ENCODE data around the gene FGGY. TPM values are rescaled to one million over a fixed set of nuclear protein-coding genes. Genes with fewer than 3 reads are reported as not detected.

Gene FGGY
- total and polyA plus RNA-seq, 8 donors, result 6.2 to 27.0 (median 16.0) TPM

DNA sequence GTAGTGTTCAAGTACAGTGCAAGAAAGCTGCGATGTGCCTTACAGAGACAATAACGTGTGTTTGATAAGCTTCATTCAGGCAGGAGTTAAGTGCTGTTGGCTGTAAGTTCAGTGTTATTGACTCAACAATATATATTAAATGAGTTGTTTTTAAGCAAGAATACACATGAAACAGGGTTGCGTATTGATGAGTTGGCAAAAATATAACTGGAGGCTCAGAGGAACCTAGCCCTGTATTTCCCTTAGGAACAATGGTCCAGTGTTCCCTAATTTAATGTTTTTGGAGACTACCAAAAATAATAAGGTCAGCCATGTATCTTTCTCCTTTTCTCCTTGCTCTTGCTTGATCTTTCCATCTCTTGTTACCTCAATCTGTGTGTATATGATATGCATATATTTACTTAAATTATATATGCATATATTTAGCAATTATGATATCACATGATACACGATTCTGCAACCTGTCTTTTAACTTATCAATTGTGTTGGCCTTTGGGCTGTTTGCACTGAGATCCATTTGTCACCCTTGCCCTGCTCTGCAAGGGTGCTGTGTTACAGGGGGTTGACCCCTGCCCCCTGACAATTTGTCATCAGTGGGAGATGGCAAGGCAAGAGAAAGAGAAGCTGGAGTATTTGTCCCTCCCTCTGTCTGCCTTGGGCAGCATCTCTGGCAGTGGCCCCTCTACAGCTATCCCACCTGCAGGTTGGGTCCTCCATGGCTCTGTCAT, 109.7 kb downstream of the FGGY start:
- peaks cover 0 to 9% (median 0%) of the 10 kb centered on the region in 3 donors for H3K4me1 ChIP-seq
- no peak overlapping the region for H3K27ac ChIP-seq
- no peaks in the 10 kb centered on the region for H3K9me3 ChIP-seq
- H3K4me3 ChIP-seq, result no peak overlapping the region
- TF ChIP-seq, protein P1, sequence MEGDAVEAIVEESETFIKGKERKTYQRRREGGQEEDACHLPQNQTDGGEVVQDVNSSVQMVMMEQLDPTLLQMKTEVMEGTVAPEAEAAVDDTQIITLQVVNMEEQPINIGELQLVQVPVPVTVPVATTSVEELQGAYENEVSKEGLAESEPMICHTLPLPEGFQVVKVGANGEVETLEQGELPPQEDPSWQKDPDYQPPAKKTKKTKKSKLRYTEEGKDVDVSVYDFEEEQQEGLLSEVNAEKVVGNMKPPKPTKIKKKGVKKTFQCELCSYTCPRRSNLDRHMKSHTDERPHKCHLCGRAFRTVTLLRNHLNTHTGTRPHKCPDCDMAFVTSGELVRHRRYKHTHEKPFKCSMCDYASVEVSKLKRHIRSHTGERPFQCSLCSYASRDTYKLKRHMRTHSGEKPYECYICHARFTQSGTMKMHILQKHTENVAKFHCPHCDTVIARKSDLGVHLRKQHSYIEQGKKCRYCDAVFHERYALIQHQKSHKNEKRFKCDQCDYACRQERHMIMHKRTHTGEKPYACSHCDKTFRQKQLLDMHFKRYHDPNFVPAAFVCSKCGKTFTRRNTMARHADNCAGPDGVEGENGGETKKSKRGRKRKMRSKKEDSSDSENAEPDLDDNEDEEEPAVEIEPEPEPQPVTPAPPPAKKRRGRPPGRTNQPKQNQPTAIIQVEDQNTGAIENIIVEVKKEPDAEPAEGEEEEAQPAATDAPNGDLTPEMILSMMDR (IDR thresholded peaks at IDR 0.05), result no peak
- intact Hi-C loops (cut with DNase I), result no loop called here
- 93 to 96% methylated on average over 4 of the region's 4 CpGs for WGBS, 2 donors
- no peaks in the 10 kb centered on the region for H3K27me3 ChIP-seq
- ATAC-seq (no peak), DNase-seq (no peak), FAIRE-seq (no peak)
- no peaks in the 10 kb centered on the region for H3K36me3 ChIP-seq

DNA sequence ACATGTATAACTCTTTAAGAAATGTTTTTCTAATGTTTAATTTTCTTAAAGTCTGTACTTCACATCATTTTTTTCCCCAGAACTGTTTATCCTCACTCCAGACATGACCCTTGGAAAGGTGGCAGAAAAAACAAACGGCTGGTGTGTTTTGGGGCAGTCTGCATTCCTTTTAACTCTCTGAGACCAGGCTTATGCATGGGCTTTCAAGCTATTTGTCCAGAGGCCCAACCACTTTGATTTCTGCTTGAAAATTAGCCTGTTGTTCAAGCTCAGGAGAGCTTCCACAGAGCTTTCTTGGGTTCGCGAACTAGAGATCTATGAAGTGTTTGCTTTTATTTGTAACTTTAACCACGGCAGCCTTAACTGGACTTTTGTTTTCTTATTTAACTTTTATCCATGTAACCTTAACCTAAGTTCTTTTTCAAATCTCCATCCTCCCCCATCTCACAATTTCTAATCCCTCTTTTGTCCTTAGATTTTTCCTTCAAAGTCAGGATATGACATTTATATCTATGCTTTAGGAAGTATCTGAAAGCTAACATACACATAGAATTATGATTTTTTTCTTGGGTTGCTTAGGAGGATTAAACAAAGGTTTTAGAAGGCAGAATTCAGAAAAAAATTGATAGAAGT, 111.8 kb downstream of the FGGY start:
- intact Hi-C loops (cut with DNase I), result no loop called here
- H3K4me3 ChIP-seq, result no peak overlapping the region
- FAIRE-seq (no peak), DNase-seq (no peak), ATAC-seq (no peak)
- peaks cover 0 to 9% (median 0%) of the 10 kb centered on the region in 3 donors for H3K4me1 ChIP-seq
- H3K27ac ChIP-seq, result no peak overlapping the region
- H3K27me3 ChIP-seq, result no peaks in the 10 kb centered on the region
- H3K36me3 ChIP-seq, result no peaks in the 10 kb centered on the region
- no peaks in the 10 kb centered on the region for H3K9me3 ChIP-seq
- 49 to 52% methylated on average over 4 of the region's 4 CpGs for WGBS, 2 donors
- TF ChIP-seq, protein P1 (IDR thresholded peaks at IDR 0.05), result no peak

DNA sequence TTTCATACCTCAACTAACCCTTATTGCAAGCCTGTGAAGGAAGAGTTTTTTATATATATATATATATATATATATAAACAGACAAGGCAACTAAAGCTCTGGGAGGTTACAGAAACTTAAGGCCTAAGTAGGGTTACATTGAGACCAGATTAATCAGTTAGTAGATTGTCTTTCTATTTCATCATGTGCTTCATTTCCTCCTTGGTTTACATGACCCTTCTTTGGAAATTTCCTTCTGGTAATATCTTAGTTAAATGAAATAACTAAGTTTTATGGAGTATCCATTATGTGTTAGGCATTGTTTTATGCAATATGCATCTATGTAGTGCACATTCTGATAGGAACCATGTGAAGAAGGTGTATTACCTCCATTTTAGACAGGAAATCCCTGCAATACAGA, 112.7 kb downstream of the FGGY start:
- intact Hi-C loops (cut with DNase I), result no loop called here
- H3K27ac ChIP-seq, result no peak overlapping the region
- TF ChIP-seq, protein P1 (IDR thresholded peaks at IDR 0.05), result no peak
- H3K4me3 ChIP-seq, result no peak overlapping the region
- DNase-seq, result no peak
- no peaks in the 10 kb centered on the region for H3K36me3 ChIP-seq
- H3K4me1 ChIP-seq, result peaks cover 0 to 9% (median 0%) of the 10 kb centered on the region in 3 donors
- H3K27me3 ChIP-seq, result no peaks in the 10 kb centered on the region
- H3K9me3 ChIP-seq, result no peaks in the 10 kb centered on the region
- no peak for ATAC-seq
- FAIRE-seq, result no peak

DNA sequence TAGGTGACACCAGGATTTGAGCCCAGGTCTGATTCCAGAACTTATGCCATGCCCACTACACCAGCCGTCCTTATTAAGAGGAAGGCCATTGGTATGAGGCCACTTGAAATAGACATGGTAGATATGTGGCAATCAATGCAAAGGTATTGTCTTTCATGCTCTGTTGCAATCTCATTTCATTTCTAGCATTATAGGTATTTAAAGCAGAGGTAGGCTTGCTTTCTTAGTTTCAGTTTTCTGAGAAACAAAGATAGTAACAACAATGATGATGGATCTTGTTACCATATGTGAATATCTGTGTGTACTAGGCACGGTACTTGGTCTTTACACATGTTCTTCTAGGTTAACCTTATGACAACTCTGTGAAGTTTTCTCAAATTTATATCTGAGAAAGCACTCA, 113.1 kb downstream of the FGGY start:
- intact Hi-C loops (cut with DNase I), result no loop called here
- ATAC-seq (no peak), FAIRE-seq (no peak)

More for the DNA sequence above, 113.1 kb downstream of the FGGY start:
- Histone ChIP-seq H3K27me3 (no peaks in the 10 kb centered on the region), H3K4me1 (peaks cover 0 to 9% (median 0%) of the 10 kb centered on the region in 3 donors), H3K9me3 (no peaks in the 10 kb centered on the region), H3K27ac (no peak overlapping the region), H3K36me3 (no peaks in the 10 kb centered on the region), H3K4me3 (no peak overlapping the region)
- TF ChIP-seq, protein P1 (IDR thresholded peaks at IDR 0.05), result no peak
- DNase-seq, result no peak
- WGBS, 2 donors, result 95 to 97% methylated on average over 2 of the region's 2 CpGs
